ENCODE results near the gene MMP28.

DNA sequence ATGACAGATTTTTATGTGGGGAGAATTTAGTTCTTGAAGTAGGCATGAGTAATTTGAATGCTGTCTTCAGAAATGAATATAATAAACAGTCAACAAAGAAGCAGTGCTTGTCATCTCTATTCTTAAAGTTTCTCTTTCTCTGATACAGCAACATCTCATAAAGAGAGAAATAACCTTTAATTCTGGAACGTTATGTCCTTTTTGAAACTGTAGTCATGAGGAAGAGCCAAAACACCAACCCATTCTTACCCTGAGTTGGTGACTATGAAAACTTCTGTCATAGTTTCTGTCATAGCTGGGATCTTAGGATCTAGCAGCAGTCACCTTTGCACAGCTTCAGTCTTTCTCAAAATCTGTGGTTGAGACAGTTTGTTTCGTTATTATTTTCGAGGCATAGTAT lies 79.3 kb downstream of the MMP28 start:
- TF ChIP-seq, protein P1, sequence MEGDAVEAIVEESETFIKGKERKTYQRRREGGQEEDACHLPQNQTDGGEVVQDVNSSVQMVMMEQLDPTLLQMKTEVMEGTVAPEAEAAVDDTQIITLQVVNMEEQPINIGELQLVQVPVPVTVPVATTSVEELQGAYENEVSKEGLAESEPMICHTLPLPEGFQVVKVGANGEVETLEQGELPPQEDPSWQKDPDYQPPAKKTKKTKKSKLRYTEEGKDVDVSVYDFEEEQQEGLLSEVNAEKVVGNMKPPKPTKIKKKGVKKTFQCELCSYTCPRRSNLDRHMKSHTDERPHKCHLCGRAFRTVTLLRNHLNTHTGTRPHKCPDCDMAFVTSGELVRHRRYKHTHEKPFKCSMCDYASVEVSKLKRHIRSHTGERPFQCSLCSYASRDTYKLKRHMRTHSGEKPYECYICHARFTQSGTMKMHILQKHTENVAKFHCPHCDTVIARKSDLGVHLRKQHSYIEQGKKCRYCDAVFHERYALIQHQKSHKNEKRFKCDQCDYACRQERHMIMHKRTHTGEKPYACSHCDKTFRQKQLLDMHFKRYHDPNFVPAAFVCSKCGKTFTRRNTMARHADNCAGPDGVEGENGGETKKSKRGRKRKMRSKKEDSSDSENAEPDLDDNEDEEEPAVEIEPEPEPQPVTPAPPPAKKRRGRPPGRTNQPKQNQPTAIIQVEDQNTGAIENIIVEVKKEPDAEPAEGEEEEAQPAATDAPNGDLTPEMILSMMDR (IDR thresholded peaks at IDR 0.05), result no peak
- no peak for TF ChIP-seq POLR2A (IDR thresholded peaks at IDR 0.05)
